Measurements from ENCODE around the gene PKMYT1.

PKMYT1 gene

GRCh38 chr16:2963074-2963722, 17.0 kb downstream of the PKMYT1 start:
- DNase-seq (no peak), ATAC-seq (replicated peaks) (peak; percentile 12)

GRCh38 chr16:2962334-2963073, 17.7 kb downstream of the PKMYT1 start:
- Mint-ChIP-seq H3K4me3 (peak overlapping the region in 1 of 2 donors; percentile 14), H3K9me3 (no peaks in the 10 kb centered on the region), H3K27me3 (peaks cover 32 to 51% of the 10 kb centered on the region in 2 donors), H3K4me1 (ENCODE audit: low read depth in 2 of 2) (peaks cover 10 to 15% of the 10 kb centered on the region in 2 donors), H3K27ac (no peak overlapping the region), H3K36me3 (ENCODE audit: insufficient read depth) (peaks cover 2% of the 10 kb centered on the region)
- DNase-seq (no peak), ATAC-seq (replicated peaks) (no peak)

More at GRCh38 chr16:2963074-2963722, 17.0 kb downstream of the PKMYT1 start:
- no peak overlapping the region for H3K27ac Mint-ChIP-seq
- peak overlapping the region; percentile 78 to 80 for H3K4me3 Mint-ChIP-seq
- H3K4me1 Mint-ChIP-seq (ENCODE audit: low read depth in 2 of 2), result peaks cover 14 to 19% of the 10 kb centered on the region in 2 donors
- peaks cover 37 to 56% of the 10 kb centered on the region in 2 donors for H3K27me3 Mint-ChIP-seq
- H3K9me3 Mint-ChIP-seq, result no peaks in the 10 kb centered on the region
- H3K36me3 Mint-ChIP-seq (ENCODE audit: insufficient read depth), result peaks cover 2% of the 10 kb centered on the region

DNA sequence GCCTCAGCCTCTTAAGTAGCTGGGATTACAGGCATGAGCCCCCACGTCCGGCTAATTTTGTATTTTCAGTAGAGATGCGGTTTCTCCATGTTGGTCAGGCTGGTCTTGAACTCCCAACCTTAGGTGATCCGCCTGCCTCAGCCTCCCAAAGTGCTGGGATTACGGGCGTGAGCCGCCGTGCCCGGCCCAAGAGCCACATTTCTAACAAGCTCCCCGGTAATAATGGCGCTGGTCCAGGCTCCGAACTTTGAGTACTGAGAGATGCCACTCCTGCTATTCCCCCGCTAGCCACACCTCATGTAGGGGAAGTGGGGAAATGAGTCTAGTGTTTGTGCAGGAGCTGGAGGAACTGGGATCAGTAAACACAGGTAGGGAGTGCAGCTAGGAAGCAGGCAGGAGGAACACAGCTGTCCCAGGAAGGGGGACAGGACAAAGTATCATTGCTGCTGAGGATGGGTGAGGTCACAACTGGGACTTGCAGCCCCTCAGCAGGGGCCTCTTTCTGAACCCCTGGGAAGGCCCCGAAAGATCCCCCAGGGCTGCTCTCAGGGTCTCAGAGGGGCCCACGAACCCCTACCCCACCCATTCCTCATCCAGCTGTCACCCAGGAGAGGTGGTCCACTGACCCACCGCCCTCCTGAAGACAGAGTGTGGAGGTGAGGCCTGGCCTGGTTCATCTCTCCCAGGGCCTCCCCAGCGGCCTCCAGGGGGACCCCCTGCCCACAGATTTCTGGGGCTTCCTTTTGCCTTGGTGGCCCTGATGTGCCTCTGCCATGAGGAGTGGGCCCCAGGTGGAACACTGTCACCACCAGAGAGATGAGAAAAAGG, 19.8 kb downstream of the PKMYT1 start:
- no peaks in the 10 kb centered on the region for H3K9me3 Mint-ChIP-seq
- no peak for DNase-seq

DNA sequence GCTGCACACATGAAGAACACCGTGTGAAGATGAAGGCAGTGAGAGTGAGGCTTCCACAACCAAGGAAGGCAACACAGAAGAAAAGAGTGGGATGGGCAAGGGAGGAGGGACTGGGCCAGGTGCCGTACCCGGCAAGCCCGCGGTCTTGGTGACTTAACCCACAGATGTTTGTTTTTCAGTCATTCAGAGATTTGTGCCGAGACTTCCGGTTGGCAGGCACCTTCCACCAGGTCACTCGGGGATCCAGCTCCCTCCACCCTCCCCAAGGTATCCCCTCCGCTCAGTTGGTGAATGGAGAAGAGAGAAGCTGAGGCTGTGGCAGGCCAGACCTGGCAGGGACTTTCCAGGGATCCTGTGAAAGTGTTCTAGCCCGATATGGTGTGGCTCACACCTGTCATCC, 21.0 kb downstream of the PKMYT1 start:
- peaks cover 45 to 69% of the 10 kb centered on the region in 2 donors for H3K27me3 Mint-ChIP-seq
- H3K4me3 Mint-ChIP-seq, result no peak overlapping the region
- ATAC-seq (replicated peaks) (no peak), DNase-seq (no peak)
- H3K4me1 Mint-ChIP-seq (ENCODE audit: low read depth in 2 of 2), result peaks cover 7 to 9% of the 10 kb centered on the region in 2 donors
- no peak overlapping the region for H3K27ac Mint-ChIP-seq
- no peaks in the 10 kb centered on the region for H3K9me3 Mint-ChIP-seq
- peaks cover 5% of the 10 kb centered on the region for H3K36me3 Mint-ChIP-seq (ENCODE audit: insufficient read depth)

More for the DNA sequence above, 19.8 kb downstream of the PKMYT1 start:
- H3K4me1 Mint-ChIP-seq (ENCODE audit: low read depth in 2 of 2), result peaks cover 10 to 14% of the 10 kb centered on the region in 2 donors
- H3K4me3 Mint-ChIP-seq, result no peak overlapping the region
- H3K27ac Mint-ChIP-seq, result no peak overlapping the region
- ATAC-seq (replicated peaks), result no peak
- H3K36me3 Mint-ChIP-seq (ENCODE audit: insufficient read depth), result peaks cover 5% of the 10 kb centered on the region
- H3K27me3 Mint-ChIP-seq, result peaks cover 44 to 70% of the 10 kb centered on the region in 2 donors

GRCh38 chr16:2956579-2956956, 23.7 kb downstream of the PKMYT1 start:
- peaks cover 35 to 47% of the 10 kb centered on the region in 2 donors for H3K27me3 Mint-ChIP-seq
- no peak for ATAC-seq (replicated peaks)
- no peak overlapping the region for H3K4me3 Mint-ChIP-seq
- H3K27ac Mint-ChIP-seq, result no peak overlapping the region
- no peaks in the 10 kb centered on the region for H3K9me3 Mint-ChIP-seq
- no peak for DNase-seq
- H3K36me3 Mint-ChIP-seq (ENCODE audit: insufficient read depth), result peaks cover 5% of the 10 kb centered on the region
- peaks cover under 1% of the 10 kb centered on the region in 2 donors for H3K4me1 Mint-ChIP-seq (ENCODE audit: low read depth in 2 of 2)

DNA sequence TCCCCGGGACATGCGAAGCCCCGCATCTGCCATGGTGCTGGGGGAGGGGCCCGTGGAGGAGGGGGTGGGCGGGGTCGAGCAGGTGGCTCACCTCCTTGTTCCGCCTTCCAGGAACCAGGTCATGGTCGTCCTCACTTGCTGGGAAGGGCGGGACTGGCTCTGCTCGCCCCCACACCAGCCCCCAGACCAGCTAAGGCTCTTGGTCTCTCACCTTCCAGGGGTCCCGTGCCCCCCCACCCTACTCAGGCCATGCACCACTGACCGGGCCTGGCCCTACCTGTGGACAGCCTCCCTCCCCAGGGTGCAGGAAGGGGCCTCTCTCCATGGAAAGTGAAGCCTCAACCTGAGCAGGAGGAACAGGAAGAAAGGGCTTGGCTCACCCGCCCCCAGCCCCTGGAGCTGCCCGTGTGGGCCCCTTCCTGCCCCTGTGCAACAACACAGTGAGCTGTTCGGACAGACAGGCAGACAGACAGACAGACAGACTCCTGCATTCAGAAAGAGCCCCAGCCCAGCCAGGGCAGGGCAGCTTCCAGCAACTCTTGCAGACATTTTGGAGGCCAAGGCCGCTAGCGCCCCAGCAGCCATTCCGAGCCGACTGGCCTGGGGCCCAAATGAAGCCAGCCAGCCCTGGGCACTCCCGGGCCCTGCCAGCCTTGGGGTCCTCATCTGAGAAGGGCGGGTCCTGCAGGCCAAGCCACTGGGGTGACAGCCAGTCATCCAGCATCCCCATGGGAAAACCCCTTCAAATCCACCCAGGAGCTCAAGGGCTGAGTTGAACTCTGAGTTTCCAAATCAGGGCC, 24.3 kb downstream of the PKMYT1 start:
- Mint-ChIP-seq H3K27ac (no peak overlapping the region), H3K4me3 (no peak overlapping the region), H3K27me3 (peaks cover 33 to 43% of the 10 kb centered on the region in 2 donors), H3K9me3 (no peaks in the 10 kb centered on the region), H3K4me1 (ENCODE audit: low read depth in 2 of 2) (no peaks in the 10 kb centered on the region), H3K36me3 (ENCODE audit: insufficient read depth) (peaks cover 5% of the 10 kb centered on the region)
- DNase-seq (no peak), ATAC-seq (replicated peaks) (no peak)

GRCh38 chr16:2955438-2955778, 24.8 kb downstream of the PKMYT1 start:
- Mint-ChIP-seq H3K4me3 (no peak overlapping the region), H3K27ac (no peak overlapping the region)

DNA sequence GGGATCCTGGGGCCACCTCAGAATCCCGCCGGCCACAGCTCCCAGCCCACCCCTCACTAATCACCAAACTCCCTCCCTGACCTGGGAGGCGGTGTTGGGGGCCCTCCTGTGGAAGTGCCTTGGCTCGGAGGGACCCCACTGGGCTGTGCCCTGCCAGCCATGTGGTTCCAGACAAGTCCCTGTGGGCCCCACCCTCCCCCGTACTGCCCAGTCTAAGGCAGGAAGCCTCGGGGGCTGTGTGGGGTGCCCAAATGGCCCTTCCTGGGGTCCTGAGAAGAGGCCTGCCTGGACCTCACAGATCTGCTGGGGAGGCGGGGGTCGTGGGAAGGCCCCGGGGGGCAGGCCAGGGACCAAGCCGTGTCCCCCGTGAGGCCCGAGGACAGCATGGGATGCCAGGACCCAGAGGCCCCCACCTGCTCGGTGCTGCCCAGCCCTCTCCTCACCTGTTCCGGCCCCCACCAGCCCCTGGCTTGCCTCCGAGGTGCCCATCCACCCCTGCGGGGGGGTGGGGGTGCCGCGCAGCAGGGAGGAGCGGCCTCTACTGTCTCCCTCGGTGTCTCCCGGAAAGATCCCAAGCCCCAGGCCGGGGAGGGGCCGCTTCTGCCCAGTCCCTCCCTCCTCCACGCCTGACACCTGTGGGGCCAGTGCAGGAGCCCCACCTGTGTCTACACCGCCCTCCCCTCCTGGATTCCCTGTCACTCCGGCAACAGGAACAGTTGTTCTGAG, 25.4 kb downstream of the PKMYT1 start:
- H3K9me3 Mint-ChIP-seq, result no peaks in the 10 kb centered on the region
- H3K4me1 Mint-ChIP-seq (ENCODE audit: low read depth in 2 of 2), result no peaks in the 10 kb centered on the region
- peaks cover 26 to 33% of the 10 kb centered on the region in 2 donors for H3K27me3 Mint-ChIP-seq
- H3K27ac Mint-ChIP-seq, result no peak overlapping the region
- no peak for DNase-seq
- no peak overlapping the region for H3K4me3 Mint-ChIP-seq
- H3K36me3 Mint-ChIP-seq (ENCODE audit: insufficient read depth), result peaks cover 2% of the 10 kb centered on the region
- ATAC-seq (replicated peaks), result no peak

More at GRCh38 chr16:2955438-2955778, 24.8 kb downstream of the PKMYT1 start:
- Mint-ChIP-seq H3K36me3 (ENCODE audit: insufficient read depth) (peaks cover 5% of the 10 kb centered on the region), H3K27me3 (peaks cover 32 to 38% of the 10 kb centered on the region in 2 donors), H3K4me1 (ENCODE audit: low read depth in 2 of 2) (no peaks in the 10 kb centered on the region), H3K9me3 (no peaks in the 10 kb centered on the region)
- ATAC-seq (replicated peaks) (no peak), DNase-seq (no peak)

DNA sequence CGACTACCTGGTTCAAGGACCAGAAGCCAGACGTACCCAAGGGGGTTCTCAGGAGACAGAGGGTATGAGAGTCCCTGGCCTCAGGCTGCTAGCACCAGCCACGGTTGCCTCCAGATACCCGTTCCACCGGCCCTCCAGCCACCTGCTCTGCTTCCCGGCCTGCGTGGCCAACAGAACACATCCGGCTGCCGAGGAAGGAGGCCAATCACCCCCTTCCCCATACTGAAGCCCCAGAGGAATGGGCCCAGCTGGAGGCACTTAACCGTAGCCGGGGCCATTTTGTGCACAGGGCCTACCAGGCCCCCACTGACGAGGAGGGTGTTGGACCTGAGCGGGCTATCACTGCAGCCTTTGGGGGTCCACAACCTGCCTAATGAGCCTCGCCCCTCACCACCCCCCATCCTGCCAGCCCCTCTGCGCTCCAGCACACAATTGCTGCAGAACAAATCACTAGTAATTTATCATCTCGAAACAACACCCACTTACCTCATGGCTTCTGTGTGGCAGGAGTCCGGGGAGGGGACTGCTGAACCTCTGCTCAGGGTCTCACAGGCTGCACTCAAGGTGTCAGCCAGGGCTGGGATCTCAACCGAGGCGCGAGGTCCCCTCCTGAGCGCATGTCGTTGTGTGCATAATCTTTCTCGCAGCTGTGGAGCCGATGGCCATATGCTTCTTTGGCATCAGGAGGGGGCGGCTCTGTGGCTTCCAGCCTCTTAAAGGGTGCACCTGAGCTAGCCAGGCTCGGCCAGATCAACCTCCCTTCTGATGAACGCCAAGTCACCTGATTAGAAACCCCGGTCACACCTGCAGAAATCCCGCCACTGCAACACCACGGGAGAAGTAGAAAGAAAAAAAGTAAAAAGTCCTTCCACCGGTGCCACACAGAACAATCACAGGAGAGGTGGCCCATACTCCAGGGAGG, 26.3 kb downstream of the PKMYT1 start:
- no peaks in the 10 kb centered on the region for H3K4me1 Mint-ChIP-seq (ENCODE audit: low read depth in 2 of 2)
- H3K36me3 Mint-ChIP-seq (ENCODE audit: insufficient read depth), result peaks cover 2% of the 10 kb centered on the region
- H3K27me3 Mint-ChIP-seq, result peaks cover 20 to 29% of the 10 kb centered on the region in 2 donors
- H3K27ac Mint-ChIP-seq, result no peak overlapping the region
- no peak for DNase-seq
- H3K4me3 Mint-ChIP-seq, result no peak overlapping the region
- no peak for ATAC-seq (replicated peaks)
- H3K9me3 Mint-ChIP-seq, result no peaks in the 10 kb centered on the region

- ATAC-seq (replicated peaks) (no peak), DNase-seq (no peak)
- Mint-ChIP-seq H3K4me3 (no peak overlapping the region), H3K4me1 (ENCODE audit: low read depth in 2 of 2) (no peaks in the 10 kb centered on the region), H3K27ac (no peak overlapping the region), H3K36me3 (ENCODE audit: insufficient read depth) (peaks cover 6% of the 10 kb centered on the region), H3K9me3 (no peaks in the 10 kb centered on the region), H3K27me3 (peaks cover 17 to 29% of the 10 kb centered on the region in 2 donors)
These were observed 27.6 kb downstream of the PKMYT1 start for GRCh38 chr16:2952679-2953078.

DNA sequence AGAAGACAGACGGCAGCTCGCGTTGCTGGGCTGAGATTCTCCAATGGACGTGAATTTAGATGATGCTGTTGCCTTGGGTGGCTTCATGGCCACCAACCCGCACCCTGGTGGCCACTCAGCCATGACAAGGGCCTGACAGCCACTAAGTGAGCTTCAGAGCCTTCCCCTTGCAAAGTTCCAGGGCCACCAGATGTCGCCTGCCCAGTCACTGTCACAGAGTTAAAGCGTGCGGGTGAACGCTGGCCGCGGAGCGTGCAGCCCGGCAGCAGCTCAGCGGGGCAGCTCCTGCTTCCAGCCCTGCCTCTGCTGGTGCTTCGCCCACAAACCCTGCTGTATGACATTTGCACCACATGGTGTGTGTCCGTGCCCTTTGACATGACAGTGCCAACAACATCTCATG, 29.5 kb downstream of the PKMYT1 start:
- Mint-ChIP-seq H3K27ac (no peak overlapping the region), H3K4me3 (no peak overlapping the region), H3K27me3 (peaks cover 5 to 10% of the 10 kb centered on the region in 2 donors), H3K36me3 (ENCODE audit: insufficient read depth) (peaks cover 3% of the 10 kb centered on the region), H3K9me3 (no peaks in the 10 kb centered on the region), H3K4me1 (ENCODE audit: low read depth in 2 of 2) (no peaks in the 10 kb centered on the region)
- DNase-seq (no peak), ATAC-seq (replicated peaks) (no peak)

DNA sequence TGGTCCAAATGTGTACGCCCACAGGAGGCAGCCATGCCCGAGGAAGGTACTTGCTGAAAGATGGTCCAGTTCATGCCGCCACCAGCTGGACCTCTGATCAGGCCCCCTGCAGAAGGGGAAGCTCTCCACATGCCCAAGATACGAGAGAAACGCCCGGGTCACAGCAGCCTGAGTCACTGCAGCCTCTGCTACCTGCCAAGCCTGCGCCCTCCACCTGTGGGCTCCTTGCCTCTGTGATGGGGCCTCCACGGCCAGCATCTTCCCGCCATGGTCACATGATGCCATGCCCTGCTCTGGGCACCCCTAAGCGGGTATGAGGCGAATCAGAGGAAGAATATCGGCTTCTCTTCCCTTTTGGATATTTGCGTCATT, 29.9 kb downstream of the PKMYT1 start:
- DNase-seq, result no peak
- Mint-ChIP-seq H3K9me3 (no peaks in the 10 kb centered on the region), H3K4me1 (ENCODE audit: low read depth in 2 of 2) (no peaks in the 10 kb centered on the region), H3K4me3 (no peak overlapping the region), H3K27me3 (peaks cover 5 to 7% of the 10 kb centered on the region in 2 donors), H3K27ac (no peak overlapping the region), H3K36me3 (ENCODE audit: insufficient read depth) (peaks cover 3% of the 10 kb centered on the region)
- no peak for ATAC-seq (replicated peaks)

All from effector memory CD8-positive, alpha-beta T cell (primary cell).